Stimulated activated CD4-positive, alpha-beta T cell treated with anti-CD3 and anti-CD28 coated beads, Interleukin-4, amount 100 ng/mL, for 1 hour (primary cell): ENCODE data around the gene CLDN34.

ENCODE experiments used
- DNase-seq: peaks from one replicate; pipeline ENCODE4 v3.0.0-alpha.2; 2020

CLDN34 gene

GRCh38 chrX:10017872-10018271, 50.7 kb downstream of the CLDN34 start:
- DNase-seq: no peak
